ENCODE results near the gene CABCOCO1.

CABCOCO1 gene

GRCh38 chr10:61662794-61663259 is at the start of gene CABCOCO1:
TSS of gene CABCOCO1 (plus strand) at chr10:61662929. CDS start at chr10:61662973, 44 bp downstream.
- DNase-seq = no peak

GRCh38 chr10:61613665-61614064 is 49.1 kb upstream of the CABCOCO1 start:
- DNase-seq = no peak

GRCh38 chr10:61616611-61617010 is 46.1 kb upstream of the CABCOCO1 start:
- DNase-seq = no peak

GRCh38 chr10:61617180-61617579 is 45.5 kb upstream of the CABCOCO1 start:
- no peak for DNase-seq

GRCh38 chr10:61617586-61617985 is 45.1 kb upstream of the CABCOCO1 start:
- DNase-seq = no peak

GRCh38 chr10:61618388-61618961 is 44.3 kb upstream of the CABCOCO1 start:
- DNase-seq = no peak

- no peak for DNase-seq
These were observed 42.2 kb upstream of the CABCOCO1 start for GRCh38 chr10:61620506-61620905.

- no peak for DNase-seq
These were observed 41.1 kb upstream of the CABCOCO1 start for GRCh38 chr10:61621605-61622051.

GRCh38 chr10:61623161-61623560 is 39.6 kb upstream of the CABCOCO1 start:
- no peak for DNase-seq

- DNase-seq = no peak
These were observed 36.5 kb upstream of the CABCOCO1 start for GRCh38 chr10:61626209-61626608.

- no peak for DNase-seq
These were observed 35.5 kb upstream of the CABCOCO1 start for GRCh38 chr10:61627266-61627665.

- DNase-seq = no peak
These were observed 34.4 kb upstream of the CABCOCO1 start for GRCh38 chr10:61628151-61628874.

- DNase-seq = no peak
These were observed 33.7 kb upstream of the CABCOCO1 start for GRCh38 chr10:61628875-61629513.

GRCh38 chr10:61629576-61629975 is 33.2 kb upstream of the CABCOCO1 start:
- DNase-seq = no peak

GRCh38 chr10:61632057-61632670 is 30.6 kb upstream of the CABCOCO1 start:
- DNase-seq = no peak

GRCh38 chr10:61633665-61634064 is 29.1 kb upstream of the CABCOCO1 start:
- no peak for DNase-seq

GRCh38 chr10:61634746-61635145 is 28.0 kb upstream of the CABCOCO1 start:
- DNase-seq = no peak

- DNase-seq = no peak
These were observed 27.3 kb upstream of the CABCOCO1 start for GRCh38 chr10:61635471-61635870.

GRCh38 chr10:61635932-61636331 is 26.8 kb upstream of the CABCOCO1 start:
- DNase-seq = no peak

GRCh38 chr10:61639952-61640351 is 22.8 kb upstream of the CABCOCO1 start:
- no peak for DNase-seq

GRCh38 chr10:61640856-61641255 is 21.9 kb upstream of the CABCOCO1 start:
- DNase-seq = no peak

GRCh38 chr10:61642150-61642571 is 20.6 kb upstream of the CABCOCO1 start:
- no peak for DNase-seq

- DNase-seq = no peak
These were observed 20.1 kb upstream of the CABCOCO1 start for GRCh38 chr10:61642676-61643075.

Measured in NCI-H187 treated with DMSO at 0.1 percent for 48 hours (cell line).